ENCODE results near the gene TNFSF13.
A peak's percentile ranks its signal among the peaks of the same experiment; 100 is the strongest.

Gene TNFSF13

DNA sequence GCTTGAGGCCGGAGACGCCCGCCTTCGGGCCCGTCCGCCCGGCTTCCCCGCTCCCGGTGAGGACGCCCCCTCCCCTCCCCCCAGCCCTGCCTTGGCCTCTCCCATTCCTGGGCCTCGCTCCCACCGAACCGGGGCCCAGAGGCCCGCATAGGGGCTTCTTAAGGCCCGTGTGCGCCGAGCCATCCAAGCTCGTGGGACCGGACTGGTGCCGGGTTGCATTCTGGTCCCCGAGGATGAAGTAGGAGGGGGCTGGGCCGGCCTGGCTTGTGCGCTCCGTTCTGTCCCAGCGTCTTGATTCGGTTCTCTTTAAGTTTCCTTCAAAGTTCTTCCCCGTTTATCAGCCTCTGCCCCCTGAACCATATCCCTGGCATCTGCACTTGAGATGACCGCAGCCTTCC, 3.7 kb downstream of the TNFSF13 start:
- no peak for TF ChIP-seq CTCF (IDR thresholded peaks at IDR 0.05; ENCODE audit: low read depth, low read length)
- H3K4me3 ChIP-seq (replicated peaks in 1 of 2; ENCODE audit: low read depth in 2 of 2, low read length in 2 of 2) = peak overlapping the region; percentile 83 to 86
- no peak for DNase-seq (ENCODE audit: low read depth in 2 of 2)

GRCh38 chr17:7563115-7563869, 4.7 kb downstream of the TNFSF13 start:
- no peak for TF ChIP-seq CTCF (IDR thresholded peaks at IDR 0.05; ENCODE audit: low read depth, low read length)
- H3K4me3 ChIP-seq (replicated peaks in 1 of 2; ENCODE audit: low read depth in 2 of 2, low read length in 2 of 2) = no peak overlapping the region
- no peak for DNase-seq (ENCODE audit: low read depth in 2 of 2)

- TF ChIP-seq CTCF (IDR thresholded peaks at IDR 0.05; ENCODE audit: low read depth, low read length) = no peak
- DNase-seq (ENCODE audit: low read depth in 2 of 2) = no peak
- H3K4me3 ChIP-seq (replicated peaks in 1 of 2; ENCODE audit: low read depth in 2 of 2, low read length in 2 of 2) = no peak overlapping the region
These were observed 11.0 kb downstream of the TNFSF13 start for GRCh38 chr17:7569571-7569970.

- DNase-seq (ENCODE audit: low read depth in 2 of 2) = no peak
- no peak overlapping the region for H3K4me3 ChIP-seq (replicated peaks in 1 of 2; ENCODE audit: low read depth in 2 of 2, low read length in 2 of 2)
- TF ChIP-seq CTCF (IDR thresholded peaks at IDR 0.05; ENCODE audit: low read depth, low read length) = no peak
These were observed 11.8 kb downstream of the TNFSF13 start for GRCh38 chr17:7570351-7570750.

DNA sequence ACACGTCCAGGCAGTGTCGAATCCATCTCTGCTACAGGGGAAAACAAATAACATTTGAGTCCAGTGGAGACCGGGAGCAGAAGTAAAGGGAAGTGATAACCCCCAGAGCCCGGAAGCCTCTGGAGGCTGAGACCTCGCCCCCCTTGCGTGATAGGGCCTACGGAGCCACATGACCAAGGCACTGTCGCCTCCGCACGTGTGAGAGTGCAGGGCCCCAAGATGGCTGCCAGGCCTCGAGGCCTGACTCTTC, 13.7 kb downstream of the TNFSF13 start:
- peak overlapping the region; percentile 46 to 62 for H3K4me3 ChIP-seq (replicated peaks in 1 of 2; ENCODE audit: low read depth in 2 of 2, low read length in 2 of 2)
- TF ChIP-seq CTCF (IDR thresholded peaks at IDR 0.05; ENCODE audit: low read depth, low read length) = no peak
- DNase-seq (ENCODE audit: low read depth in 2 of 2) = no peak

GRCh38 chr17:7572588-7573323, 14.2 kb downstream of the TNFSF13 start:
- TF ChIP-seq CTCF (IDR thresholded peaks at IDR 0.05; ENCODE audit: low read depth, low read length) = no peak
- peak; percentile 100 for DNase-seq (ENCODE audit: low read depth in 2 of 2)
- H3K4me3 ChIP-seq (replicated peaks in 1 of 2; ENCODE audit: low read depth in 2 of 2, low read length in 2 of 2) = peak overlapping the region; percentile 98 to 99

Measured in cardiac fibroblast (primary cell).